GM12878 (cell line): ENCODE results near the gene DYNLL1. TPM values are rescaled to one million over a fixed set of nuclear protein-coding genes. Genes with fewer than 3 reads are reported as not detected.

Source experiments
- ATAC-seq: fragments of 200-7000 bp; cut with Tn5 transposase; 3 replicates; pipeline ENCODE4 v1.9.1; 2020; ENCODE audit warnings: mild to moderate bottlenecking, moderate library complexity
- BruUV-seq: library from RNA; stranded (reverse); fragments of 400-500 nt; replicated peaks from 2 replicates; lab custom pipeline; 2021; lab: Mats Ljungman, UMichigan
- CTCF ChIA-PET: fragments of 300-600 bp; sonication (Branson Sonifier 250); formaldehyde crosslinking; extraction: SDS; loops from one replicate; lab custom pipeline; 2021; ENCODE audit warnings: inconsistent platforms; lab: Yijun Ruan, JAX
- POLR2A ChIA-PET: fragments of 350-600 bp; formaldehyde crosslinking; extraction: SDS; loops from one replicate; lab custom pipeline; 2021; ENCODE audit warnings: inconsistent platforms; lab: Charles Lee
- RAD21 ChIA-PET: fragments of 300-600 bp; sonication (Branson Sonifier 250); formaldehyde crosslinking; loops from one replicate; lab custom pipeline; 2023; ENCODE audit warnings: antibody characterized with exemption; ENCODE audit not compliant: unreplicated experiment; lab: Charles Lee
- SMC1A ChIA-PET: fragments of 300-600 bp; sonication (Branson Sonifier 250); formaldehyde crosslinking; loops from one replicate; lab custom pipeline; 2023; ENCODE audit not compliant: unreplicated experiment, uncharacterized antibody; lab: Charles Lee
- DNase-seq: peaks from one replicate; pipeline ENCODE4 v3.0.0-alpha.2; 2011; ENCODE audit warnings: low read depth, low spot score
- FAIRE-seq: peaks from 3 replicates; lab custom pipeline; 2011; peaks lifted over from hg19 to GRCh38; lab: Jason Lieb, UNC
- H2AFZ ChIP-seq: 2 replicates; pipeline ENCODE4 v1.6.0; 2011; ENCODE audit warnings: low read depth, low read length, control low read depth; ENCODE audit not compliant: control insufficient read depth
- H3K27ac ChIP-seq: 2 replicates; pipeline ENCODE4 v1.5.1; 2011; ENCODE audit warnings: control low read depth; ENCODE audit not compliant: control insufficient read depth, insufficient read depth
- H3K27me3 ChIP-seq, 2 experiments: replicated peaks in 1 of 2; 2 replicates each; pipeline versions ENCODE4 v1.6.0 to v1.6.1; 2011; ENCODE audit warnings: low read length in 1 of 2; ENCODE audit not compliant: control insufficient read depth in 2 of 2, insufficient read depth in 2 of 2
- H3K36me3 ChIP-seq, 2 experiments: 2 replicates each; pipeline ENCODE4 v1.5.1; 2011; ENCODE audit warnings: low read length in 1 of 2; ENCODE audit not compliant: control insufficient read depth in 2 of 2, insufficient read depth in 2 of 2
- H3K4me1 ChIP-seq: 2 replicates; pipeline ENCODE4 v1.6.1; 2011; ENCODE audit warnings: mild to moderate bottlenecking, low read length, moderate library complexity, mixed read lengths; ENCODE audit not compliant: control insufficient read depth, insufficient read depth
- H3K4me2 ChIP-seq: 2 replicates; pipeline ENCODE4 v1.6.0; 2011; ENCODE audit warnings: control low read depth; ENCODE audit not compliant: control insufficient read depth, insufficient read depth
- H3K4me3 ChIP-seq: fragments of 200-600 bp; sonication (generic); 2 replicates; pipeline ENCODE4 v1.5.1; 2016
- H3K79me2 ChIP-seq: 2 replicates; pipeline ENCODE4 v1.6.0; 2011; ENCODE audit warnings: low read length; ENCODE audit not compliant: control insufficient read depth, insufficient read depth
- H3K9ac ChIP-seq: 2 replicates; pipeline ENCODE4 v1.8.0; 2011; ENCODE audit warnings: low read length, control low read depth, mixed read lengths; ENCODE audit not compliant: control insufficient read depth, insufficient read depth
- H3K9me3 ChIP-seq: replicated peaks from 3 replicates; pipeline ENCODE4 v1.5.1; 2011; ENCODE audit warnings: mild to moderate bottlenecking, low read length; ENCODE audit not compliant: control insufficient read depth, insufficient read depth
- H4K20me1 ChIP-seq: 2 replicates; pipeline ENCODE4 v1.6.0; 2011; ENCODE audit not compliant: control insufficient read depth, insufficient read depth
- POLR2AphosphoS5 ChIP-seq: IDR thresholded peaks from 2 replicates; pipeline ENCODE4 v1.6.1; 2011; ENCODE audit warnings: mild to moderate bottlenecking, low read length, inconsistent platforms
- RUNX3 ChIP-seq: IDR thresholded peaks from 2 replicates; pipeline ENCODE4 v1.6.1; 2012; ENCODE audit warnings: low read length, inconsistent platforms
- WGBS: methylation state at CpG from one replicate; pipeline ENCODE4 v1.1.6; 2016; ENCODE audit warnings: low lambda C conversion rate; ENCODE audit not compliant: insufficient replicate concordance, insufficient coverage; ENCODE audit errors: missing lambda C conversion rate; 5-methylcytosine and 5-hydroxymethylcytosine counted together
- in situ Hi-C: fragments of 300-500 bp; cut with MboI; formaldehyde crosslinking; loops from 9 replicates; pipeline ENCODE4 v1.14.3; 2018; ENCODE audit warnings: mixed read lengths
- intact Hi-C: fragments of 100-400 bp; cut with micrococcal nuclease; formaldehyde crosslinking; loops from one replicate; pipeline ENCODE4 v1.14.2; 2022; ENCODE audit not compliant: unreplicated experiment
- polyA plus RNA-seq, 11 experiments: library from polyadenylated mRNA; depleted of rRNA in 4 of 11; unstranded in 6 of 11; stranded (reverse) in 5 of 11; fragments of >200 nt; fragmentation: Nextera tagmentation in 4 of 11; fragmentation: Illumina TruSeq in 1 of 11; extraction: Ambion mirVana in 4 of 11; extraction: Trizol in 1 of 11; gene quantifications; 1 replicate in 1 of 11; 2 replicates in 10 of 11; pipeline versions ENCODE4 v1.2.1 to v1.2.3, GENCODE V29; 2011 to 2016; ENCODE audit warnings: inconsistent platforms in 2 of 11, missing spikeins in 2 of 11, low read depth in 1 of 11
- total RNA-seq, 4 experiments: library from RNA; depleted of rRNA in 3 of 4; stranded (reverse); fragments of >200 nt in 3 of 4; fragmentation: Illumina TruSeq in 1 of 4; extraction: Trizol in 1 of 4; gene quantifications; 2 replicates each; pipeline versions ENCODE4 v1.2.1 to v1.2.3, GENCODE V29; 2013 to 2021
- TF ChIP-seq, protein P1 (sequence below): IDR thresholded peaks from 2 replicates; pipeline ENCODE4 v1.6.1; 2012; ENCODE audit warnings: mild to moderate bottlenecking, low read depth, low read length
- TF ChIP-seq, protein P2 (sequence below): IDR thresholded peaks from 2 replicates; pipeline ENCODE4 v1.6.1; 2011; ENCODE audit warnings: low read depth, mild to moderate bottlenecking, low read length, moderate library complexity, borderline replicate concordance; ENCODE audit errors: extremely low read depth

Gene DYNLL1
- total and polyA plus RNA-seq, 10 of the 15 experiments (the other 5 are each of a cell fraction or from before 2014, with no cell fraction given) = 239 to 796 (median 379) TPM

GRCh38 chr12:120497524-120498150 is 1.7 kb downstream of the DYNLL1 start:
- intact Hi-C loops = loop anchor here (2.0 kb wide), 1 partner anchor 29 kb away; the partner anchor contains the start of gene SRSF9
- WGBS = 17% methylated on average over 9 of the region's 9 CpGs
- no peaks in the 10 kb centered on the region for H3K27me3 ChIP-seq

More at GRCh38 chr12:120497524-120498150, 1.7 kb downstream of the DYNLL1 start:
- no peak for DNase-seq
- peak; percentile 38 for FAIRE-seq
- Histone ChIP-seq H3K79me2 (peaks cover 30% of the 10 kb centered on the region), H4K20me1 (0 out of 2 replicates have a peak, but pooled peaks cover 4% of the 10 kb centered on the region)
- CTCF ChIA-PET = interaction anchor here (0.7 to 2.1 kb wide), 8 partner anchors 27 to 362 kb away, joined by 3 to 11 read pairs (median 4); no protein-coding TSS in a partner anchor
- SMC1A ChIA-PET = interaction anchor here (0.6 to 2.4 kb wide), 8 partner anchors 25 to 141 kb away, joined by 3 to 10 read pairs (median 3); partner anchors contain the start of genes POP5 and SRSF9
- TF ChIP-seq, protein P1, sequence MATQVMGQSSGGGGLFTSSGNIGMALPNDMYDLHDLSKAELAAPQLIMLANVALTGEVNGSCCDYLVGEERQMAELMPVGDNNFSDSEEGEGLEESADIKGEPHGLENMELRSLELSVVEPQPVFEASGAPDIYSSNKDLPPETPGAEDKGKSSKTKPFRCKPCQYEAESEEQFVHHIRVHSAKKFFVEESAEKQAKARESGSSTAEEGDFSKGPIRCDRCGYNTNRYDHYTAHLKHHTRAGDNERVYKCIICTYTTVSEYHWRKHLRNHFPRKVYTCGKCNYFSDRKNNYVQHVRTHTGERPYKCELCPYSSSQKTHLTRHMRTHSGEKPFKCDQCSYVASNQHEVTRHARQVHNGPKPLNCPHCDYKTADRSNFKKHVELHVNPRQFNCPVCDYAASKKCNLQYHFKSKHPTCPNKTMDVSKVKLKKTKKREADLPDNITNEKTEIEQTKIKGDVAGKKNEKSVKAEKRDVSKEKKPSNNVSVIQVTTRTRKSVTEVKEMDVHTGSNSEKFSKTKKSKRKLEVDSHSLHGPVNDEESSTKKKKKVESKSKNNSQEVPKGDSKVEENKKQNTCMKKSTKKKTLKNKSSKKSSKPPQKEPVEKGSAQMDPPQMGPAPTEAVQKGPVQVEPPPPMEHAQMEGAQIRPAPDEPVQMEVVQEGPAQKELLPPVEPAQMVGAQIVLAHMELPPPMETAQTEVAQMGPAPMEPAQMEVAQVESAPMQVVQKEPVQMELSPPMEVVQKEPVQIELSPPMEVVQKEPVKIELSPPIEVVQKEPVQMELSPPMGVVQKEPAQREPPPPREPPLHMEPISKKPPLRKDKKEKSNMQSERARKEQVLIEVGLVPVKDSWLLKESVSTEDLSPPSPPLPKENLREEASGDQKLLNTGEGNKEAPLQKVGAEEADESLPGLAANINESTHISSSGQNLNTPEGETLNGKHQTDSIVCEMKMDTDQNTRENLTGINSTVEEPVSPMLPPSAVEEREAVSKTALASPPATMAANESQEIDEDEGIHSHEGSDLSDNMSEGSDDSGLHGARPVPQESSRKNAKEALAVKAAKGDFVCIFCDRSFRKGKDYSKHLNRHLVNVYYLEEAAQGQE = no peak
- TF ChIP-seq, protein P2, sequence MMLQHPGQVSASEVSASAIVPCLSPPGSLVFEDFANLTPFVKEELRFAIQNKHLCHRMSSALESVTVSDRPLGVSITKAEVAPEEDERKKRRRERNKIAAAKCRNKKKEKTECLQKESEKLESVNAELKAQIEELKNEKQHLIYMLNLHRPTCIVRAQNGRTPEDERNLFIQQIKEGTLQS = no peak
- no peak for TF ChIP-seq RUNX3
- TF ChIP-seq POLR2AphosphoS5 = no peak
- TF ChIP-seq, all 136 proteins: peak for 0
- Histone ChIP-seq H3K27ac (no peak overlapping the region), H3K9ac (peak overlapping the region; percentile 85), H3K9me3 (no peaks in the 10 kb centered on the region), H3K36me3 (peaks cover 0 to 9% of the 10 kb centered on the region in 2 experiments; a peak in 2 of 4 replicates), H3K4me2 (peak overlapping the region; percentile 96), H3K4me3 (peak overlapping the region; percentile 99), H2AFZ (no peak overlapping the region), H3K4me1 (peaks cover 4% of the 10 kb centered on the region)
- RAD21 ChIA-PET = interaction anchor here (0.9 to 2.5 kb wide), 3 partner anchors 23 to 84 kb away, joined by 5 to 16 read pairs (median 6); partner anchors contain the start of gene POP5
- in situ Hi-C loops = no loop called here
- no TSS peak for BruUV-seq
- no peak for ATAC-seq
- POLR2A ChIA-PET = interaction anchor here (0.8 to 1.9 kb wide), 7 partner anchors 8 to 71 kb away, joined by 3 to 11 read pairs (median 4); no protein-coding TSS in a partner anchor
